ENCODE measurements around the gene LRRC37A3.
"Not testable (repeated sequence)": the region's sequence is repeated elsewhere in the genome, so short reads cannot be mapped to it uniquely, and the experiment has no call there.

LRRC37A3 gene

DNA sequence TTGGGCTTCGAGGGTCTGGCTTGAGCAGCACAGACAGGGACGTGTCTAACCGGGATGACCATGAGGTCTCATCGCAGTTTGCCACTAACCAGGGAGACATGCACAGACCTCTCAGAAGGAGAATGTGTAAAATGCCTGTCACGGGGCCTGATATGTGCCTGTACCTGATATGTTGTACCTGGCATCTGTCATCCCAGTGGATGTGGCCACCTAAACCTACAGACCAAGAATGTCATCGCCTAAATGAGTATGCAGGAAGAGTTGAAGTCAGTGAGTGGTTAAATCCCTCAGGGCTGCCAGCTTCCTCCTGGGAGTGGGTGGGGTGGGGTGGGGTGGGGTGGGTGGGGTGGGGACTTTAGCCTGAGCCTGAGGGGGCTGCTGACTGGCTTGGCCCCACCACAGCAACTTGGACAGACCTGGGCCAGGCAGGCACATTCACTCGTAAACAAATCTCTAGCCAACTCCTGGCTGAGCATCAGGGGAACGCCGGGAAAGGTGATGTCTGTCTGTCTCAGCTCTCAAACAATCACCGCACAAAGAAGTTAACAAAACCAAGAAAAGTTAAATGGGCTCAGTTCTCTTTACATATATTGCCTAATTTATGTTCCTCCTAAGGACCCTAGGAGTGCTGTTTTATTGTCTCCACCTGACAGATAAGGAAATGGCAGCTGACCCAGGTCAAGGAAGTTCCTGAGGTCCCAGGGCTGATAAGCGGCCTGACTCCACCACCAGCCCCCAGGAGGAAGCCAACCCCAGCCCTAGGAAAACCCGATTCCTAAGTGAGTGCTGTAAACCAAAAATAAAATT is 89.3 kb downstream of the LRRC37A3 start:
- not testable (repeated sequence) for DNase-seq

DNA sequence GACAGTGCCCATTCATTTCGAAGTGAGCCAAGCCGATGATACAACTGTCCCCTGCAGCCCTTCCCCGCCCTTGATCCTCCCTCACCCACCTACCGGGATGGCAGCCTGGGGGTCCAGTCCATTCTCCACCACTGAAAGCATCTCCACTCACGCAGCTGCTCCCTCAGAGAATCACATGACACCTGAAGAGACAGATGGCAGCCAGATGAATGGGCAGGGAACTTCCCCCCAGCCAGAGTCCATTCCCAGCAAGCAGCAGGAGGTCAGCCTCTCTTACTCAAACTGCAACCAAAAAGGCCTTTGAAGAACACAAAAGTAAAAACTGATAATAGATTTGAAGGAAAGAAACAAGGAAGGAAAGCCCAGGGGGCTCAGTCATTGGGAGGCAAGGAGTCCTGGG is 90.2 kb downstream of the LRRC37A3 start:
- not testable (repeated sequence) for DNase-seq

DNA sequence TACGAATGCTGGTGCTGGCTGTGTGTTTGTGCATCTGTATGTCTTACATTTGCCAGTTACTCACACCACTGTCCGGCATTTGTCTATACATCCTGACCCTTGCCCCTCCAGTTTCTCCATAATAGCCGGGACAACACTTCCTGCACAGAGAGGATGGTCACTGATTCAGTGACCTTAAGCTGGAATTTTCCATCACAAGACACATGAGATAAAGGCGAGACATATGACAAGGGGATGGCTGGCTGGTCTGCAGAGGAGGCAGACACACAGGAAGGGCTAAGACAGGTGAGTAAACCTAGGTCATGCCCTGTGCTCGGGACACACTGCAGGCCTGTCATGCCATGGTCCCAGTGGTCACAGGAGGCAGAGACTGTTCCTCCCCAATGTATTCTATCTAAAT is 100.4 kb downstream of the LRRC37A3 start:
- not testable (repeated sequence) for DNase-seq

DNA sequence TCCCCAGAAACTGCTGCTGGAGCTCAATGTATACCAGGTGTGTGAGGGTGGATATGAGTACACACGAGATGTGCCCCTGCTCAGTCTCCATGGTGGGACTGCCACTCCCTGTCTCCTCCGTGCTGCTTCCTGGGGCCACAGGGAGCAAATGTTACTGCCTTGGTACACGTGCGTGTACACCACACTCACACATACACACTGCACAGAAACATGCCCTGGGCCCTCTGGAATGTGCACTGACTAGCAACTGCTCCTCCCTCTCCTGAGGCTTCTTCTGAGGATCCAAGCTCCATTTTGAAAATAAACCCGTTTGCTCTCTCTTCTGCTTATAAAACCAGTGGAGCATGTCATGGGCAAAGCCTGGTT is 103.5 kb downstream of the LRRC37A3 start:
- not testable (repeated sequence) for DNase-seq

DNA sequence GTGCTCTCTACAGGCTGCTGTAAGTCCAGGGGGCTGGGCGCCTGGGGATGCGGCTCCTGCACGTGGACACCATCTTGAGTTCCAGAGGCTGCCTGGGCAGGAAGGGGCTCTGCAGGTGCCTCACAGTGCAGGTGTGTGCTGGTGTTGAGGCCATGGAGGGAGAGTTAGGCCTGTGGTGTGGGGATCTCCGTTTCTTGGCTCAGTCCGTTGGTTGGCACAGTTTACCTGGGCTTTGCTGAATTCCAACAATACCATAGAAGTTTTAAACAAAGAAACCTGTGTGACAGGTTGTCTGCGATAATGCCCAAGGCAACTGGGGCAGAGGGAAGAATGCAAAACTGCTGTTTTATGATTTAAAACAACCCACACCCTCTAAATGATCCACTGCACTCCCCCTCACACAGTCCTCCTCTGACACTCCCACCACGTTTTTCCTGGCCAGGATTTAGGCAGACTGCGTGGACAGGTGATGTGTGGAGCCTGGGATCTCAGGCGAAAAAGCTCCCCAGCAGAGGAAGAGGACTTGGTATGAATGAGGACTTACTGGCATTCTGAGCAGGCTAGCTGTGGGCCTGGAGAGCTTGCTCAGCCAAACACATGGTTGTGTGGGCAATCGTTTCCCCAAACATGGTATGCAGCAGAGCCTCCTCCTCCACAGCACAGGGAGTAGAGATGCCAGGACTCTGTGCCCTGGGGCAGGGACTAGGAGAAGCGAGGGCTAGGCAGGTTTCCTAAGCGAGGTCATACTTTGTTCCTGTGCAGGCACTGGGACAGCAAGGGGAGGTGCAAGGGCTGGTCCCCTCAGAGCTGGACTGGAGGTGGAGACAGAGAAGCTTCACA is 104.1 kb downstream of the LRRC37A3 start:
- not testable (repeated sequence) for DNase-seq

DNA sequence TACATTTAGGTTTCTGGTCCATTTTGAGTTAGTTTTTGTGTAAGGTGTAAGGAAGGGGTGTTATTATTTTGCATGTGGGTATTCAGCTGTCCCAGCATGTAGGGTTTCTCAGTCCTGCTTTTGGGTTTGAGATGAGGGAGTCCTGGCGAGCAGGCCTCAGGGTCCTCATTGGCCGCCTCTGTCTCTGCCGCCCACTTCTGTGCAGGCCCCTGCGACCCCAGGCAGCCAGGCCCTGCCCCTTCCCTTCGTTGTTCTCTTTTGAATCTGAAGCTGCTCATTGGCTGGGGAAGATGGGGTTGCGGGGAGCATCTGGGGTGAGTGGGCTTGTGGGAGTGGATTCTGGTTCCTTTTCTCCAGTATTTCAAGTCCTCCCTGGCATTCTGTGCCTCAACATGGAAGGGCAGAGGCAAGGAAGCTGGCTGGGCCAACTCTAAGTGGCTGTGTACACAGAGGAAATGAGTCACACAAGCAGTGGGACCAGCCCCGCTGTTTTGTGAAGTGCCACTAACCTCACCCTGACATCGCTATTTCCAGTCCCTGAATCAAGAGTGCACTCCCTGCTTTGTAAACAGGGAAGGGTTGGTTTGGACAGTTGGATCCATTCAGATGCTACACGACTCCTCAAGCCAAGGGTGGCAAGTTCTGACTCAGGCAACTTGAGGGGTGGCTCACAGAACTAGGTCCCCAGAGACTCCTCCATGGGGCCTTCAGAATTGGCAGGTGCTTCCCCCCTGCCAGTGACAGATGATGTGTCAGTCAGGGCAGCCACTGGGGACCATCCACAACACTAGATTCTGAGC is 110.9 kb downstream of the LRRC37A3 start:
- peak; percentile 52 for DNase-seq

Measured in activated gamma-delta T cell treated with Interleukin-2 at 50 U/mL for 16 hours (primary cell).